Osteoblast (primary cell): ENCODE data around the gene ZEB1. TPM values are rescaled to one million over a fixed set of nuclear protein-coding genes. Genes with fewer than 3 reads are reported as not detected.

ENCODE experiments used
- DNase-seq: peaks from one replicate; pipeline ENCODE4 v3.0.0; 2011; ENCODE audit warnings: low spot score, mixed read lengths; ENCODE audit not compliant: insufficient read length; ENCODE audit errors: missing footprints
- H2AFZ ChIP-seq: 2 replicates; pipeline ENCODE4 v1.6.0; 2011; ENCODE audit warnings: mild to moderate bottlenecking, low read length
- H3K27ac ChIP-seq: 2 replicates; pipeline ENCODE4 v1.5.1; 2011; ENCODE audit warnings: mild to moderate bottlenecking, low read depth, low read length, moderate library complexity
- H3K27me3 ChIP-seq: 2 replicates; pipeline ENCODE4 v1.6.0; 2012; ENCODE audit warnings: mild to moderate bottlenecking, control low read depth, inconsistent platforms, low read length, moderate library complexity; ENCODE audit not compliant: insufficient read depth
- H3K36me3 ChIP-seq: 2 replicates; pipeline ENCODE4 v1.5.1; 2011; ENCODE audit warnings: mild to moderate bottlenecking, low read length, control low read depth, moderate library complexity; ENCODE audit not compliant: insufficient read depth
- H3K4me1 ChIP-seq: 2 replicates; pipeline ENCODE4 v1.5.1; 2011; ENCODE audit warnings: mild to moderate bottlenecking, low read length, control low read depth, moderate library complexity; ENCODE audit not compliant: insufficient read depth
- H3K4me2 ChIP-seq: 2 replicates; pipeline ENCODE4 v1.6.0; 2011; ENCODE audit warnings: mild to moderate bottlenecking, low read length; ENCODE audit not compliant: insufficient read depth
- H3K4me3 ChIP-seq: fragments of 200-600 bp; sonication (generic); 3 replicates; pipeline ENCODE4 v1.5.1; 2012; ENCODE audit warnings: mild to moderate bottlenecking, low read length, inconsistent platforms; ENCODE audit not compliant: insufficient read depth
- H3K79me2 ChIP-seq: 2 replicates; pipeline ENCODE4 v1.6.0; 2012; ENCODE audit warnings: mild to moderate bottlenecking, low read length, control low read depth, inconsistent platforms; ENCODE audit not compliant: insufficient read depth
- H3K9me3 ChIP-seq: 2 replicates; pipeline ENCODE4 v1.5.1; 2011; ENCODE audit warnings: low read depth, low read length, control low read depth
- H4K20me1 ChIP-seq: 2 replicates; pipeline ENCODE4 v1.6.0; 2012; ENCODE audit warnings: mild to moderate bottlenecking, low read length, control low read depth; ENCODE audit not compliant: insufficient read depth
- total RNA-seq: library from RNA; depleted of rRNA; stranded (reverse); fragments of >200 nt; gene quantifications from 2 replicates; pipeline ENCODE4 v1.2.3, GENCODE V29; 2012
- TF ChIP-seq, protein P1 (sequence below): IDR thresholded peaks from 2 replicates; pipeline ENCODE4 v1.5.1; 2011; ENCODE audit warnings: mild to moderate bottlenecking, low read depth, low read length, moderate library complexity; ENCODE audit errors: extremely low read depth

The ZEB1 gene
- total RNA-seq, 1 donor: 56.1 TPM

DNA sequence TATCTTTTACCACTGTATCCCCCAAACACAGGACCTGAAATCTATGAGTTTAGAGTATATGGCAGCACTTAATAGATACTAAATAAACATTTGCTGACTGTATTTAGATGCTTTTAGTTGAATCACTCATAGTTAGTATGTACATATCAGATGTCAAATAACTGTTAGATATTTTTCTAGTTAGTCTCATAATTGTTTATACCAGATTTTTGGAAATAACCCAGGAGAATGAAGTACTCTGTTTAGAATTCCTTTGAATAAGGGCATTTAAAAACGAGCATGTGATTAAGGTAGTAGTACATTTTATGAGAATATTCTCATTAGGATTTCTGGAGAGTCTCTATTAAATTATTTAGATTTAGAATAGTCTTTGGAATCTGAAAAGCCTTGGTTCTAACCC lies 22.3 kb upstream of the ZEB1 start:
- TF ChIP-seq, protein P1, sequence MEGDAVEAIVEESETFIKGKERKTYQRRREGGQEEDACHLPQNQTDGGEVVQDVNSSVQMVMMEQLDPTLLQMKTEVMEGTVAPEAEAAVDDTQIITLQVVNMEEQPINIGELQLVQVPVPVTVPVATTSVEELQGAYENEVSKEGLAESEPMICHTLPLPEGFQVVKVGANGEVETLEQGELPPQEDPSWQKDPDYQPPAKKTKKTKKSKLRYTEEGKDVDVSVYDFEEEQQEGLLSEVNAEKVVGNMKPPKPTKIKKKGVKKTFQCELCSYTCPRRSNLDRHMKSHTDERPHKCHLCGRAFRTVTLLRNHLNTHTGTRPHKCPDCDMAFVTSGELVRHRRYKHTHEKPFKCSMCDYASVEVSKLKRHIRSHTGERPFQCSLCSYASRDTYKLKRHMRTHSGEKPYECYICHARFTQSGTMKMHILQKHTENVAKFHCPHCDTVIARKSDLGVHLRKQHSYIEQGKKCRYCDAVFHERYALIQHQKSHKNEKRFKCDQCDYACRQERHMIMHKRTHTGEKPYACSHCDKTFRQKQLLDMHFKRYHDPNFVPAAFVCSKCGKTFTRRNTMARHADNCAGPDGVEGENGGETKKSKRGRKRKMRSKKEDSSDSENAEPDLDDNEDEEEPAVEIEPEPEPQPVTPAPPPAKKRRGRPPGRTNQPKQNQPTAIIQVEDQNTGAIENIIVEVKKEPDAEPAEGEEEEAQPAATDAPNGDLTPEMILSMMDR: no peak
- Histone ChIP-seq H3K4me3 (no peak overlapping the region), H3K79me2 (no peaks in the 10 kb centered on the region), H3K4me2 (no peak overlapping the region), H2AFZ (no peak overlapping the region), H4K20me1 (no peaks in the 10 kb centered on the region), H3K27ac (no peak overlapping the region), H3K36me3 (no peaks in the 10 kb centered on the region), H3K9me3 (no peaks in the 10 kb centered on the region), H3K4me1 (no peaks in the 10 kb centered on the region), H3K27me3 (no peaks in the 10 kb centered on the region)
- DNase-seq: no peak

GRCh38 chr10:31299119-31299518 lies 19.9 kb upstream of the ZEB1 start:
- H3K4me3 ChIP-seq: no peak overlapping the region
- H4K20me1 ChIP-seq: no peaks in the 10 kb centered on the region
- H2AFZ ChIP-seq: peak overlapping the region; percentile 23
- DNase-seq: no peak
- no peak overlapping the region for H3K27ac ChIP-seq
- TF ChIP-seq, protein P1: no peak
- no peaks in the 10 kb centered on the region for H3K9me3 ChIP-seq
- no peak overlapping the region for H3K4me2 ChIP-seq
- H3K27me3 ChIP-seq: no peaks in the 10 kb centered on the region
- no peaks in the 10 kb centered on the region for H3K4me1 ChIP-seq
- no peaks in the 10 kb centered on the region for H3K36me3 ChIP-seq
- no peaks in the 10 kb centered on the region for H3K79me2 ChIP-seq

- no peak for DNase-seq
- H3K27ac ChIP-seq: no peak overlapping the region
- H3K79me2 ChIP-seq: no peaks in the 10 kb centered on the region
- H3K36me3 ChIP-seq: no peaks in the 10 kb centered on the region
- no peak overlapping the region for H3K4me2 ChIP-seq
- TF ChIP-seq, protein P1: no peak
- H3K9me3 ChIP-seq: no peaks in the 10 kb centered on the region
- no peak overlapping the region for H2AFZ ChIP-seq
- no peaks in the 10 kb centered on the region for H3K4me1 ChIP-seq
- H4K20me1 ChIP-seq: no peaks in the 10 kb centered on the region
- H3K27me3 ChIP-seq: no peaks in the 10 kb centered on the region
- no peak overlapping the region for H3K4me3 ChIP-seq
Measured at GRCh38 chr10:31303212-31303611, 15.8 kb upstream of the ZEB1 start.

DNA sequence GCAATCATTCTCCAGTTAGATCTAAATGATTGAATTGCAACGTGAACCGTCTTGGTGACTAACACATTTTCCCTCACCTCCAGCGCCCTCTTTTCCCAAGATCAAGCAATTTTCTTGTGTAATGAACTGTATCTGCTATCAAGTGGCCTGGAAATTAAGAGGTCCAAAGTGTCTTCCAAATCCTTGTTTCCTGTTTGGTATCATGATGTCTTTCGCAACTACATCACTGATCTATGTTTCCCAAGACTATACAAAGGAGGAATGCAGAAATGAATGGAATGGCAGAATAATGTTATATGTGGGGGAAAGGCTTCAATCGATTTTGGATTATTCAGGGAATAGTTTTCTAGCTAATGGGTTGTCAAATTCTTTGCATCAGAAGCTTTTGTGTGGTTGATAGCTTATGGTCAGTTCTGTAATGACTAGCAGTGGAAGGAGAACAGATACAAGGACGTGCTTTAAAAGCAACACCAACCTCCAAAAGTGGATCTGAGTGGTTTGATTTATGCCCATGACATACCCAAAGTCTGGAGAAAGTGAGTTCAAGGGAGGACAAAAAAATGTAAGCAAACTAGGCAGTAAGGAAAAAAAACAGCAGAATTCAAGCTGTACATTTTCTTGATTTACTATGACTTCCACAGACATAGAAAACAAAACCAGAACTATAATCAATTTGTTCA lies 14.6 kb upstream of the ZEB1 start:
- Histone ChIP-seq H3K27me3 (no peaks in the 10 kb centered on the region), H3K4me2 (no peak overlapping the region), H4K20me1 (no peaks in the 10 kb centered on the region), H3K36me3 (no peaks in the 10 kb centered on the region), H3K4me3 (no peak overlapping the region), H3K79me2 (no peaks in the 10 kb centered on the region), H2AFZ (no peak overlapping the region), H3K4me1 (no peaks in the 10 kb centered on the region), H3K9me3 (no peaks in the 10 kb centered on the region), H3K27ac (no peak overlapping the region)
- TF ChIP-seq, protein P1: no peak
- no peak for DNase-seq
